Psoas muscle (tissue), 8 donors: ENCODE data around the gene CBFA2T2. TPM values are rescaled to one million over a fixed set of nuclear protein-coding genes. Genes with fewer than 3 reads are reported as not detected.

Experiments
- ATAC-seq, 4 donors: fragments of 200-7000 bp; cut with Tn5 transposase; one replicate each; pipeline ENCODE4 v1.9.1; 2020; ENCODE audit warnings: moderate library complexity in 3 of 4, mild to moderate bottlenecking in 2 of 4
- DNase-seq, 2 donors: peaks; one replicate each; pipeline ENCODE4 v3.0.0-alpha.2; 2020
- H3K27ac ChIP-seq: fragments of 200-600 bp; one replicate; pipeline ENCODE4 v1.8.0; 2022
- H3K27me3 ChIP-seq, 3 donors: fragments of 200-600 bp in 1 of 3; one replicate each; pipeline versions ENCODE4 v1.6.1 to v1.8.0; 2013 to 2022; ENCODE audit warnings: low read length in 2 of 3, mild to moderate bottlenecking in 2 of 3, moderate library complexity in 1 of 3; ENCODE audit not compliant: insufficient read depth in 3 of 3
- H3K36me3 ChIP-seq, 2 donors: fragments of 200-600 bp in 1 of 2; one replicate each; pipeline versions ENCODE4 v1.6.1 to v1.8.0; 2013 to 2022; ENCODE audit warnings: low read depth in 1 of 2, mild to moderate bottlenecking in 1 of 2, moderate library complexity in 1 of 2; ENCODE audit not compliant: insufficient read depth in 1 of 2
- H3K4me1 ChIP-seq: fragments of 200-600 bp; one replicate; pipeline ENCODE4 v1.8.0; 2022
- H3K4me3 ChIP-seq: fragments of 200-600 bp; one replicate; pipeline ENCODE4 v1.8.0; 2022; ENCODE audit warnings: mild to moderate bottlenecking
- H3K9me3 ChIP-seq: fragments of 200-600 bp; one replicate; pipeline ENCODE4 v1.8.0; 2022
- WGBS, 3 donors: extraction: QIAGEN DNeasy Blood & Tissue Kit; methylation state at CpG; one replicate each; pipeline versions ENCODE4 v1.1.6 to v1.1.7; 2013; 5-methylcytosine and 5-hydroxymethylcytosine counted together
- intact Hi-C, 2 donors: fragments of 100-400 bp; cut with DNase I; formaldehyde crosslinking; loops; one replicate each; pipeline versions ENCODE4 v1.11.0 to v1.14.2; 2022
- polyA plus RNA-seq, 3 donors: library from polyadenylated mRNA; stranded (reverse); fragments of 200-250 nt; gene quantifications; one replicate each; pipeline ENCODE4 v1.2.3, GENCODE V29; 2013
- total RNA-seq, 4 donors: library from RNA; stranded (reverse); fragmentation: NEBNext Ultra II Directional in 2 of 4; extraction: Animal tissue kit (Norgen Biotek cat#: 25700) in 2 of 4; gene quantifications; one replicate each; pipeline versions ENCODE4 v1.2.1 to v1.2.4, GENCODE V29; 2021 to 2023
- TF ChIP-seq, protein P1 (sequence below): fragments of 200-600 bp; IDR thresholded peaks from one replicate; pipeline ENCODE4 v1.8.0; 2022; ENCODE audit warnings: antibody characterized with exemption
- donor health status: healthy with polysubstance abuse.
- donor health status: DM: no; HTN: no; CAD: no; lungs with moderate emphysema.
- donor health status: Bipolar disorder and iron deficiency.
- donor health status: healthy.
- donor health status: DM: yes; HTN: yes; CAD: no.
- donor health status: DM: no; HTN: no; CAD: no.
- donor health status: DM: no; HTN: no; CAD: no.
- donor health status: DM: yes; HTN: yes; CAD: no.

Gene CBFA2T2
- total and polyA plus RNA-seq, 7 donors, result 3.8 to 9.3 (median 7.0) TPM

GRCh38 chr20:33606118-33606771 lies 116.3 kb downstream of the CBFA2T2 start:
- 51 to 59% (median 53%) methylated on average over 3 of the region's 3 CpGs for WGBS, 3 donors
- TF ChIP-seq, protein P1, sequence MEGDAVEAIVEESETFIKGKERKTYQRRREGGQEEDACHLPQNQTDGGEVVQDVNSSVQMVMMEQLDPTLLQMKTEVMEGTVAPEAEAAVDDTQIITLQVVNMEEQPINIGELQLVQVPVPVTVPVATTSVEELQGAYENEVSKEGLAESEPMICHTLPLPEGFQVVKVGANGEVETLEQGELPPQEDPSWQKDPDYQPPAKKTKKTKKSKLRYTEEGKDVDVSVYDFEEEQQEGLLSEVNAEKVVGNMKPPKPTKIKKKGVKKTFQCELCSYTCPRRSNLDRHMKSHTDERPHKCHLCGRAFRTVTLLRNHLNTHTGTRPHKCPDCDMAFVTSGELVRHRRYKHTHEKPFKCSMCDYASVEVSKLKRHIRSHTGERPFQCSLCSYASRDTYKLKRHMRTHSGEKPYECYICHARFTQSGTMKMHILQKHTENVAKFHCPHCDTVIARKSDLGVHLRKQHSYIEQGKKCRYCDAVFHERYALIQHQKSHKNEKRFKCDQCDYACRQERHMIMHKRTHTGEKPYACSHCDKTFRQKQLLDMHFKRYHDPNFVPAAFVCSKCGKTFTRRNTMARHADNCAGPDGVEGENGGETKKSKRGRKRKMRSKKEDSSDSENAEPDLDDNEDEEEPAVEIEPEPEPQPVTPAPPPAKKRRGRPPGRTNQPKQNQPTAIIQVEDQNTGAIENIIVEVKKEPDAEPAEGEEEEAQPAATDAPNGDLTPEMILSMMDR, result no peak
- Histone ChIP-seq H3K9me3 (no peaks in the 10 kb centered on the region), H3K36me3 (peaks cover 3 to 53% of the 10 kb centered on the region in 2 donors), H3K4me1 (peaks cover 4% of the 10 kb centered on the region), H3K4me3 (no peak overlapping the region), H3K27me3 (no peaks in the 10 kb centered on the region), H3K27ac (no peak overlapping the region)
- peak in 3 of 4 donors; percentile 63 to 79 (median 67) for ATAC-seq
- intact Hi-C loops, result no loop called here
- no peak for DNase-seq

- Histone ChIP-seq H3K27me3 (no peaks in the 10 kb centered on the region), H3K9me3 (no peaks in the 10 kb centered on the region), H3K27ac (no peak overlapping the region), H3K4me3 (no peak overlapping the region), H3K4me1 (no peaks in the 10 kb centered on the region), H3K36me3 (peaks cover 6 to 78% of the 10 kb centered on the region in 2 donors)
- TF ChIP-seq, protein P1, result no peak
- no peak for DNase-seq
- WGBS, 3 donors, result 96 to 100% (median 97%) methylated on average over 2 of the region's 2 CpGs
- no peak for ATAC-seq
- intact Hi-C loops, result no loop called here
Measured at GRCh38 chr20:33609504-33609903, 119.6 kb downstream of the CBFA2T2 start.

DNA sequence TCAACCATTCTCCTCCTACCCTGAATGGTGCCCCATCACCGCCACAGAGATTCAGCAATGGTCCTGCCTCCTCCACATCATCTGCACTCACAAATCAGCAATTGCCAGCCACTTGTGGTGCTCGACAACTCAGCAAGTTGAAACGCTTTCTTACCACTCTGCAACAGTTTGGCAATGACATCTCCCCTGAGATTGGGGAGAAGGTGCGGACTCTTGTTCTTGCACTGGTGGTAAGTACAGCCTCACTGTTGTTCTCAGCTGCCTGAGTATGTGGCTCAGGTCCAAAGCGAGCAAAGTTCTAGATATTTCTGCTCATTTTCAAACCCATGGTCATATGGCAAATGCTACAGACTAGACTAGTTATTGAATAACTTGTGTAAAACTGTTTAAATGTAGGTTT lies 121.2 kb downstream of the CBFA2T2 start:
- no peak for DNase-seq
- 88 to 96% (median 92%) methylated on average over 5 of the region's 5 CpGs for WGBS, 3 donors
- intact Hi-C loops, result no loop called here
- no peaks in the 10 kb centered on the region for H3K9me3 ChIP-seq
- peaks cover 6 to 94% of the 10 kb centered on the region in 2 donors for H3K36me3 ChIP-seq
- no peak overlapping the region for H3K4me3 ChIP-seq
- ATAC-seq, result no peak
- TF ChIP-seq, protein P1, result no peak
- H3K27ac ChIP-seq, result no peak overlapping the region
- no peaks in the 10 kb centered on the region for H3K4me1 ChIP-seq
- H3K27me3 ChIP-seq, result no peaks in the 10 kb centered on the region

DNA sequence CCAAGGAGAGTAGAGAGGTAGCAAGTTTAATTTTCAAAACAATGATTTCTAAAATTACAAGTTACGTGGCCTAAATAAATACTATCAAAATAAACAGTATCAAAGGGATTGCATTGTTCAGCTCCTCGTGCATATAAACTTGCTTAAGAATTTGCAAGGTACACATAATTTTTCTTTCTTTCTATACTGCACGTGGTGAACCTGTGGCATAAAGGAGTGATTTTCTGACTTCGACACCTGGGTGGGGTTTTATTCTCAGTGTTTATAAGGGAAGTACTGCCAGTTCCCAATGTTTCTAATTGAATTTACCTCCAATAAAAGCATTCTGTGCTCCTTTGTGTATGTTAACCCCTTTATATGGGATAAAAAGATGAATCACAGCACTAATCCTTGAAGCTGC lies 122.1 kb downstream of the CBFA2T2 start:
- Histone ChIP-seq H3K36me3 (peaks cover 6 to 93% of the 10 kb centered on the region in 2 donors), H3K27ac (no peak overlapping the region), H3K9me3 (no peaks in the 10 kb centered on the region), H3K4me1 (no peaks in the 10 kb centered on the region), H3K4me3 (no peak overlapping the region), H3K27me3 (no peaks in the 10 kb centered on the region)
- ATAC-seq, result no peak
- 69 to 77% (median 77%) methylated on average over 4 of the region's 4 CpGs for WGBS, 3 donors
- no peak for DNase-seq
- TF ChIP-seq, protein P1, result no peak
- intact Hi-C loops, result no loop called here
